Mucosa of descending colon (tissue), 3 donors: ENCODE results near the gene SYT7. TPM values are rescaled to one million over a fixed set of nuclear protein-coding genes. Genes with fewer than 3 reads are reported as not detected.

Experiments
- ATAC-seq: fragments of 200-7000 bp; cut with Tn5 transposase; one replicate; pipeline ENCODE4 v1.9.1; 2020; ENCODE audit warnings: mild to moderate bottlenecking, moderate library complexity
- DNase-seq, 3 donors: peaks; one replicate each; pipeline ENCODE4 v3.0.0-alpha.2; 2020
- H3K36me3 ChIP-seq: fragments of 200-600 bp; one replicate; pipeline ENCODE4 v1.8.0; 2021; ENCODE audit warnings: low read depth, mild to moderate bottlenecking
- H3K4me1 ChIP-seq: fragments of 200-600 bp; one replicate; pipeline ENCODE4 v1.8.0; 2021; ENCODE audit warnings: low read depth, mild to moderate bottlenecking
- H3K4me3 ChIP-seq: fragments of 200-600 bp; one replicate; pipeline ENCODE4 v1.8.0; 2021; ENCODE audit warnings: mild to moderate bottlenecking
- H3K9me3 ChIP-seq: fragments of 200-600 bp; one replicate; pipeline ENCODE4 v1.8.0; 2021; ENCODE audit warnings: mild to moderate bottlenecking
- CTCF ChIP-seq: fragments of 200-600 bp; IDR thresholded peaks from one replicate; pipeline ENCODE4 v1.8.0; 2022; ENCODE audit warnings: antibody characterized with exemption, mild to moderate bottlenecking
- intact Hi-C, 2 donors: fragments of 100-400 bp; cut with DNase I in 1 of 2; cut with micrococcal nuclease in 1 of 2; formaldehyde crosslinking; loops; one replicate each; pipeline versions ENCODE4 v1.11.0 to v1.11.1; 2022; cut with DNase I, micrococcal nuclease
- total RNA-seq, 3 donors: library from RNA; stranded (reverse); fragmentation: NEBNext Ultra II Directional in 2 of 3; extraction: Animal tissue kit (Norgen Biotek cat#: 25700) in 2 of 3; gene quantifications; one replicate each; pipeline versions ENCODE4 v1.2.1 to v1.2.4, GENCODE V29; 2021 to 2023
- donor health status: DM: no; HTN: no; CAD: no; lungs with moderate emphysema.
- donor health status: DM: no; HTN: no; CAD: no.
- donor health status: DM: no; HTN: yes; CAD: no.

Gene SYT7
- total RNA-seq, 3 donors from 2014 or later: 8.2 to 19.7 (median 19.0) TPM

GRCh38 chr11:61572913-61573312 lies 8.0 kb downstream of the SYT7 start:
- no peak for DNase-seq
- no peak for ATAC-seq
- intact Hi-C loops: no loop called here
- no peaks in the 10 kb centered on the region for H3K36me3 ChIP-seq
- peaks cover 2% of the 10 kb centered on the region for H3K4me1 ChIP-seq
- TF ChIP-seq CTCF: no peak
- no peaks in the 10 kb centered on the region for H3K9me3 ChIP-seq
- H3K4me3 ChIP-seq: no peak overlapping the region

- no peaks in the 10 kb centered on the region for H3K9me3 ChIP-seq
- no peak overlapping the region for H3K4me3 ChIP-seq
- peaks cover 7% of the 10 kb centered on the region for H3K4me1 ChIP-seq
- no peaks in the 10 kb centered on the region for H3K36me3 ChIP-seq
- DNase-seq (no peak), ATAC-seq (no peak)
- no peak for TF ChIP-seq CTCF
- intact Hi-C loops: no loop called here
Measured at GRCh38 chr11:61571869-61572268, 9.0 kb downstream of the SYT7 start.

- DNase-seq (no peak), ATAC-seq (no peak)
- no peak for TF ChIP-seq CTCF
- peaks cover 7% of the 10 kb centered on the region for H3K4me1 ChIP-seq
- no peak overlapping the region for H3K4me3 ChIP-seq
- H3K9me3 ChIP-seq: no peaks in the 10 kb centered on the region
- intact Hi-C loops: no loop called here
- H3K36me3 ChIP-seq: no peaks in the 10 kb centered on the region
Measured at GRCh38 chr11:61571337-61571736, 9.5 kb downstream of the SYT7 start.

GRCh38 chr11:61569701-61570100 lies 11.2 kb downstream of the SYT7 start:
- Histone ChIP-seq H3K9me3 (no peaks in the 10 kb centered on the region), H3K4me1 (peaks cover 7% of the 10 kb centered on the region), H3K4me3 (no peak overlapping the region), H3K36me3 (no peaks in the 10 kb centered on the region)
- no peak for TF ChIP-seq CTCF
- no peak for DNase-seq
- intact Hi-C loops: no loop called here
- ATAC-seq: no peak

- no peak for TF ChIP-seq CTCF
- Histone ChIP-seq H3K9me3 (no peaks in the 10 kb centered on the region), H3K4me1 (peaks cover 7% of the 10 kb centered on the region), H3K4me3 (no peak overlapping the region), H3K36me3 (no peaks in the 10 kb centered on the region)
- no peak for DNase-seq
- intact Hi-C loops: no loop called here
- no peak for ATAC-seq
Measured at GRCh38 chr11:61569018-61569417, 11.9 kb downstream of the SYT7 start.
